LoVo (cell line): ENCODE data around the gene P2RX6.

ENCODE experiments used
- DNase-seq: peaks from one replicate; pipeline ENCODE4 v3.0.0-alpha.2; 2016; ENCODE audit warnings: low spot score

The P2RX6 gene

GRCh38 chr22:21012446-21013407, 2.2 kb upstream of the P2RX6 start:
- DNase-seq: no peak

DNA sequence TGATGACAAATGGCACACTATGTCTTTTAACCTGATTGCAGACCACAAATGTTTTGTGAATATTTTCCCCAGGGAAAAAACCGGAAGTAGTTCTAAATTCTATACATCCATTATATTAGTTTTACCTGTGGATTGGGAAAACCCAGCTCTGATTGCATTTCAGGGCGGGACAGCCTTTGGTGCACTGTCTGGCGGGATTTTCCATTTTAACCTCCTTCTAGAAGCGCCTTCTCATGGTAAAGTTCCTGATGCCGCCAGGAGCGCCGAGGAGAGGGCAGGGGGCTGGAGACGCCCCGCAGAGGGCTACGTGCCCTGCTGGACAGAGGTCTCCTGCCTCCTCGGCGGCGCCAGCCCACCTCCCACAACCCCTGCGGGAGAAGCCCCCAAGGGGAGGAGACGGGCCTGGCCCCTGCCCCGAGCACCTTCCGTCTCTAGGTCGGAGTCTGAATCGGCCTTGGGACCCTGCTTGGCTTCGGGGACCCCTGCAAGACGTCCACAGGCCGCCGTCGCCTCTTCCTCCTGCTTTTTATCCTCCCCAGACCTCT, 1.2 kb upstream of the P2RX6 start:
- DNase-seq: no peak

GRCh38 chr22:21014202-21014725, 701 bp upstream of the P2RX6 start:
- DNase-seq: peak; percentile 66

GRCh38 chr22:21015466-21016006, 571 bp downstream of the P2RX6 start:
- DNase-seq: no peak

DNA sequence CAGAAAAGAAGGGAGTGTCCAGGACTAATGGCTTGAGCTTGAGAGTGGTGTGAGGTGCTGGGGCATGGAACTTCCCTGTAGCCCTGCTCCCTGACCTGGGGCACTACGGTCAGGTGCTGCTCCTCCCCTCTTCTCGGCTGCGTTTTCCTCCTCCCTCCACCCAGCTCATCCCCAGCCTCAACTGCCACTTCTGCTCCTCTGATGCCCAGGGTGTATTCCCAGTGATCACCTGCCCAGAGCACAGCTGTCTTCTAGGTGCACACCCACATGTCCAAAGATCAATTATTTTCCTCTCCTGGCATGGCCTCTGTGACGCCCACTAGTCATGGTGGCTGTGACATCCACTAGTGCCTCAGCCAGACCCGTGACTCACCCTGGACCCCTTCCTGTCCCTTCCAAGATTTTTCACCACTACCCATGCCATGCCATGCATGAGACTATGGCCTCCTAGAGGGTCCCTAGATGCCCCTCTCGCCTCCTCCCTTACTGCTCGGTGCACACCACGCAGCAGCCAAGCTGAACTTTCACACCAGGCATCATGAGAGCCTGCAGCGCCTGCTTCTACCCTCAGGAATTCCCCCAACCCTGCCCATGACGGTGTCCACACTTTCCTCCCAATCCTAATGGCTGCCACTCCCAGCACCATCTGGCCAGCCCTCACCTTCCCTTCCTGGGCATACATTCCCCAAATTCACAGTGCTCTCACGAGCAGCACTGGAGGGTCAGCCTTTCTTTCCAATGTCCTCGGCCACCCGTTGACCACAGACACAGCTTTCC, 1.9 kb downstream of the P2RX6 start:
- no peak for DNase-seq

DNA sequence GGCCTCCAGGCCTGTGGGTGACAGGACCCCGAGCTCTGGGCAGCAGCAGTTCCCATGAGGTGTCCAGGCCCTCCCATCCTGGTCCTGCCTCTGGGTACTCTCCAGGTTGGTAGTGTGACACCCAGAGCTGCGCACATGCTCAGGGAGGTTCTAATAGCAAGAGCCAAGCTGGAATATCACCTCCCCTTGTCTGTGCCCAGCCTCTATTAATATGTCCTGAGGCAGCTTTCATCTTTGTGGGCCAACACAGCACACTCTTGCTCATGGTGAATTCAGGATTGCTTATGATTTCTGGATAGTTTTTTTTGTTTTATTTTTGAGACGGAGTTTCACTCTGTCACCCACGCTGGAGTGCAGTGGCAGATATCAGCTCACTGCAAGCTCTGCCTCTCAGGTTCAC, 3.3 kb downstream of the P2RX6 start:
- no peak for DNase-seq

- DNase-seq: no peak
Observed at GRCh38 chr22:21020802-21021429, 6.0 kb downstream of the P2RX6 start.

DNA sequence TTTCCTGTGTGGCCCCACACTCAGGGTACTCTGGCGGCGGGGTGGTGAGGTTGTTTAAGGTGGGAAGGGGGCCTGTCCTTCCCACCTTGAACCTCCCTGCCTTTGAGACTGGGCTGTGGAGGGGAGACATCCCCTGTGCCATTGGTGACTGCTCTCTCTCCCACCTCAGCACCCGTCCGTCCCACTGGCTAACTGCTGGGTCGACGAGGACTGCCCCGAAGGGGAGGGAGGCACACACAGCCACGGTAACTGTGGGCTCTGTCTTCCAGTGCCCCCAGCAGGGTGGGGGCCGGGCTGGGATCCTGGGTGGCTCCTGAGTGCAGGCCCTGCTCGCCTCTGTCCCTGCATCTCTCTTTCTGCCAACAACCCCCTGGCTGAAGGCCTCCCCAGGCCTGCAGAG, 7.5 kb downstream of the P2RX6 start:
- DNase-seq: no peak

GRCh38 chr22:21022955-21023614, 8.1 kb downstream of the P2RX6 start:
- no peak for DNase-seq

DNA sequence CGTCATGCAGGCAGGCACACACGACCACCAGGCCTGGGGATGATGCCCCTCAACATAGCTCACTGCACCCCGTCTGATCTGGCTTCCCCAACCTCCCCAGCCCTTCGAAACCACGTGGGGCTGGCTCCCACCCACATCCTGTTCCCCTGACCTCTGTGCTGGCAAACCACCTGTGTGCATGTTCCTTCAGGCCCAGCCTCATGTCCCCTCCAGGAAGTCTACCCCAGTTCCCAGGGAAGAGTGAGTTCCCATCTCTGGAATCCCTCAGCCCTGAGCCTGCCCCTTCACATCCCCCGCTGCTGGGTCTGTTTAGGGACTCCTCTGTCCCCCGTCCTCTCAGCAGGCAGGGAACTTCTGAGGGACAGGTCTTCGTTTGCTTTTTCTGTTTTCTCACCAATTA, 10.3 kb downstream of the P2RX6 start:
- DNase-seq: no peak

GRCh38 chr22:21025763-21026755, 11.1 kb downstream of the P2RX6 start:
- no peak for DNase-seq

DNA sequence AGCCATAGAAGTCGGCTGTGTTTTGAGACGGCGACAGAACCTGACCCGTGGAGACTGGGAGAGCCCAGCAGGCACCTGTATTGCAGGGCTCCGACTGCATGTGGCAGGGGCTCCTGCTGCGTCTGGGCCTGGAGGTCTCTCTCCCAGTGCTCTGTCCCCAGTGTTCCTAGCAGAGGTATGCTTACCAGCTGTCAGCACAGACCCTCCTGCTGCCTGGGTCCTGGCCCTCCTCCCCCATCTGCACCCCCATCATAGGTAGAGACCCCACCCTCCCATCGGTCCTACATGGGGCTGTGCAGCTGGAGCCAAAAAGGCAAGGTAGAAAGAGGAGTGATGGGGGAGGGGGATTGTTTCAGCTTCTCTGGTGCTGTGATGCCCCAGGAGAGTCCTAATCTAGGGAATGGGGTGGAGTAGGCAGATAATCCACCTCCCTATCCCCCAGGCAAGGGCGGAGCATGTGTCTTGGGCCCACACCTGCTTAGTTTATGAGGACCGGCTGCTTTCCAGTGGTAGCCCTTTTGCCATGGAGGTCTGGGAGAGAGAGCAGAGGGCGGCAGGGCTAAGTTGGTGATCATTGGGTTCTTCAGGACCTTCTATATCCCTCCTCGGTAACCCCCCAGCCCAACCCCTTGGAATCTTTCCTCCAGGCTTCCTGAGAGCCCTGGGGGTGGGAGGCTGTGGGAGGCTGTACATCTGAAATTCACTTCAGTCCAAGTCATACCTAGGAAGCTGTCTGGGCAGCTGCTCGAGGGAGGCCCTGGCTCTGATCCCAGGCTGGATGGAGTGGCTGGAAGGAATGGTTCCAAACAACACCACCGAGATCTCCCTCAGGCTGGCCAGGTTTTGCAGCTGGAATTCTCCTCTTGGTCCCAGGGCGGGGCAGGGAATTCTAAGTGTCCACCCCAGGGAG, 12.1 kb downstream of the P2RX6 start:
- no peak for DNase-seq

DNA sequence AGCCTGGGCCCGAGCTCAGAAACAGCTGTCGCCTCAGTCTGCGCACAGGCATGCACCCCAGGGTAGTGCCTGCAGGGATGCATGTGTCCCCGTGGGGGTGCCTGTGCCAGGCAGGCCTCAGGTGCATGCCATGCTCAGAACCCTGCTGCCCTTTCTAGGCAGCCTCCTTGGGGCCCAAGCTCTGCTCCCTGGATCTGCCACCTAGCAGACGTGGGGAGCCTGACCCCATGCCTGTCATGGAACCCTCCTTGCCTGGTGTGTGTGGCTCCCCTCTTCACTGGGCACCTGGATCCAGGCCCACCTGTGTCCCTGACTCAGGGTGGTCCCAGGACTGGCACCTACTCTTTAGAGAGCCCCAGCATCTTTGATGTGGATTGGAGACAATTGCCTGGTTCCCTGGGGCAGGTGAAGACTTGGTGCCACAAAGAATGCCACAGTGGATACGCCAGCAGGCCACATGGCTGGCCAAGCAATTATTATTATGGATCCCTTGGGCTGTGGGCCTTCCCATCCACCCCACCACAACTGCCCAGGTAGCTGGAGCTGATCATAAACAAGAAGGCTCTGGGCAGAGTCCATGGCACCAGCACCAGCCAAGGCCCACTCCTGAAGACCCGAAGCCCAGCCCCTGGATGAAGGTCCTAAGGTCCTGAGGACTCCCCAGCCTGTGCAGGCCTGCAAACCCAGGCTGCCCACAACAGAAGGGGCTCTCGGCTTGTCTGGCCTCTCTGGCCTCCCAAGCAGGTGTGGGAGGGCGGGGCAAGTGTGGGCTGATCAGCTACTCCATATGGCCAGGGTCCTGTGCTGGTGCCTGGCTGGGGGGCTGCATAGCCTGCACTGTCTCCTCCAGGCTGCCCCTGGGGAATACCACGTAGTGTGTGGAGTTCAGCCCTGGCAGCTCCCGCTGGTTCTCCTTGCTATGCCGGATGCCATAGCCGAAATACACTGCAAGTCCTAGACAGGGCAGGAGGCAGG, 13.6 kb downstream of the P2RX6 start:
- no peak for DNase-seq

- no peak for DNase-seq
Observed at GRCh38 chr22:21029486-21030025, 14.6 kb downstream of the P2RX6 start.

DNA sequence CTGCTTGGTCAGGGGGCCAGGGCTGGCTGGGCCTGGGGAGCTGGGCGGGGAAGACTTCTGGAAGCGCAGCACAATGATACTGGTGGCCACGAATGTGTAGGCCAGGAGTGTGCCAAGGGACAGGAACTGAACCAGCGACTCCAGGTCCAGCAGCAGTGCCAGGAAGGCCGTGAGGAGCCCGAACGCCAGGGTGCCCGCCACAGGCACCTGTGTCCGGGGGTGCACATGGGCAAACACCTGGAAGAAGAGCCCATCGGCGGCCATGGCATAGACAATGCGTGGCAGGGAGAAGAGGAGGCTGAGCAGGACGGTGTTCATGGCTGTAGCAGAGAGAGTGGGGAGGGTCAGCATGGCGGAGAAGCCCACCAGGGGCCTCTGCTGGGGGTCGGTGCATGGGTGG, 15.1 kb downstream of the P2RX6 start:
- DNase-seq: no peak

GRCh38 chr22:21030621-21031544, 15.9 kb downstream of the P2RX6 start:
- DNase-seq: no peak
